HG03558 (cell line): Measurements from ENCODE around the gene FAS.
"Not testable (repeated sequence)": the region's sequence is repeated elsewhere in the genome, so short reads cannot be mapped to it uniquely, and the experiment has no call there.

ENCODE experiments used
- ATAC-seq: cut with Tn5 transposase; IDR thresholded peaks from one replicate; pipeline ENCODE4 v1.9.1; 2021; ENCODE audit warnings: moderate number of reproducible peaks; ENCODE audit not compliant: unreplicated experiment; ENCODE audit errors: extremely low read depth

The FAS gene

GRCh38 chr10:88991161-88991898 is 732 bp downstream of the FAS start:
- ATAC-seq = no peak

GRCh38 chr10:88991899-88992320 is 1.3 kb downstream of the FAS start:
- no peak for ATAC-seq

GRCh38 chr10:88992921-88993524 is 2.4 kb downstream of the FAS start:
- ATAC-seq = no peak

GRCh38 chr10:88994019-88994418 is 3.4 kb downstream of the FAS start:
- ATAC-seq = no peak

- ATAC-seq = no peak
These were observed 4.7 kb downstream of the FAS start for GRCh38 chr10:88995156-88995876.

- ATAC-seq = peak; percentile 43
These were observed 6.3 kb downstream of the FAS start for GRCh38 chr10:88996927-88997326.

- no peak for ATAC-seq
These were observed 9.0 kb downstream of the FAS start for GRCh38 chr10:88999625-89000024.

GRCh38 chr10:89001024-89001728 is 10.6 kb downstream of the FAS start:
- no peak for ATAC-seq

- ATAC-seq = no peak
These were observed 11.1 kb downstream of the FAS start for GRCh38 chr10:89001729-89002072.

- ATAC-seq = no peak
These were observed 11.8 kb downstream of the FAS start for GRCh38 chr10:89002226-89002978.

GRCh38 chr10:89003344-89003743 is 12.7 kb downstream of the FAS start:
- ATAC-seq = no peak

GRCh38 chr10:89007129-89007893 is 16.7 kb downstream of the FAS start:
- no peak for ATAC-seq

GRCh38 chr10:89018700-89019346 is 28.2 kb downstream of the FAS start:
- not testable (repeated sequence) for ATAC-seq

GRCh38 chr10:89019569-89020327 is 29.1 kb downstream of the FAS start:
- ATAC-seq = no peak

- ATAC-seq = not testable (repeated sequence)
These were observed 30.9 kb downstream of the FAS start for GRCh38 chr10:89021526-89021925.

GRCh38 chr10:89022734-89023133 is 32.1 kb downstream of the FAS start:
- ATAC-seq = no peak

GRCh38 chr10:89025453-89025852 is 34.9 kb downstream of the FAS start:
- ATAC-seq = no peak

GRCh38 chr10:89029181-89029580 is 38.6 kb downstream of the FAS start:
- ATAC-seq = no peak
